Measurements from ENCODE around the gene DFFA.
"Not testable (repeated sequence)": the region's sequence is repeated elsewhere in the genome, so short reads cannot be mapped to it uniquely, and the experiment has no call there.

The DFFA gene

GRCh38 chr1:10429868-10430215, 42.5 kb downstream of the DFFA start:
- Histone ChIP-seq H3F3A (ENCODE audit: insufficient read depth) (no peaks in the 10 kb centered on the region), H2AFZ (ENCODE audit: low read depth, low read length, severe bottlenecking) (peak overlapping the region; percentile 96), H3K27me3 (ENCODE audit: low read length) (no peaks in the 10 kb centered on the region), H3K27ac (ENCODE audit: low read depth, low read length) (peak overlapping the region; percentile 83; the same call in 1 of the 2 replicates), H3K4me2 (ENCODE audit: low read depth, low read length, poor library complexity, severe bottlenecking) (peak overlapping the region; percentile 95), H3K36me3 (ENCODE audit: low read length) (no peaks in the 10 kb centered on the region), H3K4me3 (ENCODE audit: insufficient read depth, low read length, poor library complexity, severe bottlenecking) (peak overlapping the region; percentile 90), H4K20me1 (ENCODE audit: low read depth, low read length) (no peaks in the 10 kb centered on the region), H3K9me2 (replicated peaks; ENCODE audit: insufficient read depth, low read length) (no peaks in the 10 kb centered on the region), H3K9me3 (ENCODE audit: insufficient read depth, low read length) (no peaks in the 10 kb centered on the region), H3K79me2 (ENCODE audit: insufficient read depth, low read length) (no peaks in the 10 kb centered on the region), H3K9ac (ENCODE audit: low read length) (peak overlapping the region; percentile 88)
- TF ChIP-seq EZH2phosphoT487 (conservative IDR thresholded peaks at IDR 0.05; ENCODE audit: low read length) = no peak
- no peak for TF ChIP-seq CTCF (IDR thresholded peaks at IDR 0.05; ENCODE audit: insufficient read depth, low read length, poor library complexity, severe bottlenecking)

GRCh38 chr1:10428984-10429383, 43.3 kb downstream of the DFFA start:
- Histone ChIP-seq H3K79me2 (ENCODE audit: insufficient read depth, low read length) (no peaks in the 10 kb centered on the region), H3K36me3 (ENCODE audit: low read length) (no peaks in the 10 kb centered on the region), H3K9me3 (ENCODE audit: insufficient read depth, low read length) (no peaks in the 10 kb centered on the region), H3K27ac (ENCODE audit: low read depth, low read length) (no peak overlapping the region), H3K9me2 (replicated peaks; ENCODE audit: insufficient read depth, low read length) (no peaks in the 10 kb centered on the region), H3K4me2 (ENCODE audit: low read depth, low read length, poor library complexity, severe bottlenecking) (no peak overlapping the region), H3K9ac (ENCODE audit: low read length) (no peak overlapping the region), H3K4me3 (ENCODE audit: insufficient read depth, low read length, poor library complexity, severe bottlenecking) (no peak overlapping the region), H3K27me3 (ENCODE audit: low read length) (no peaks in the 10 kb centered on the region), H3F3A (ENCODE audit: insufficient read depth) (0 out of 2 replicates have a peak, but pooled peaks cover 3% of the 10 kb centered on the region), H4K20me1 (ENCODE audit: low read depth, low read length) (no peaks in the 10 kb centered on the region), H2AFZ (ENCODE audit: low read depth, low read length, severe bottlenecking) (no peak overlapping the region)
- TF ChIP-seq EZH2phosphoT487 (conservative IDR thresholded peaks at IDR 0.05; ENCODE audit: low read length) = no peak
- TF ChIP-seq CTCF (IDR thresholded peaks at IDR 0.05; ENCODE audit: insufficient read depth, low read length, poor library complexity, severe bottlenecking) = no peak

GRCh38 chr1:10426535-10426848, 45.8 kb downstream of the DFFA start:
- not testable (repeated sequence) for H3K36me3 ChIP-seq (ENCODE audit: low read length); H3F3A ChIP-seq (ENCODE audit: insufficient read depth); H3K4me2 ChIP-seq (ENCODE audit: low read depth, low read length, poor library complexity, severe bottlenecking); H3K9me2 ChIP-seq (replicated peaks; ENCODE audit: insufficient read depth, low read length); H4K20me1 ChIP-seq (ENCODE audit: low read depth, low read length); H3K27me3 ChIP-seq (ENCODE audit: low read length); H3K4me3 ChIP-seq (ENCODE audit: insufficient read depth, low read length, poor library complexity, severe bottlenecking); H3K27ac ChIP-seq (ENCODE audit: low read depth, low read length); H3K9me3 ChIP-seq (ENCODE audit: insufficient read depth, low read length); H2AFZ ChIP-seq (ENCODE audit: low read depth, low read length, severe bottlenecking); H3K9ac ChIP-seq (ENCODE audit: low read length); H3K79me2 ChIP-seq (ENCODE audit: insufficient read depth, low read length)

GRCh38 chr1:10425826-10426534, 46.3 kb downstream of the DFFA start:
- not testable (repeated sequence) for H2AFZ ChIP-seq (ENCODE audit: low read depth, low read length, severe bottlenecking); H3K27ac ChIP-seq (ENCODE audit: low read depth, low read length); H3K9me2 ChIP-seq (replicated peaks; ENCODE audit: insufficient read depth, low read length); H3F3A ChIP-seq (ENCODE audit: insufficient read depth); H3K27me3 ChIP-seq (ENCODE audit: low read length); H3K9ac ChIP-seq (ENCODE audit: low read length); H3K79me2 ChIP-seq (ENCODE audit: insufficient read depth, low read length); H3K4me3 ChIP-seq (ENCODE audit: insufficient read depth, low read length, poor library complexity, severe bottlenecking); H4K20me1 ChIP-seq (ENCODE audit: low read depth, low read length); H3K9me3 ChIP-seq (ENCODE audit: insufficient read depth, low read length); H3K36me3 ChIP-seq (ENCODE audit: low read length); H3K4me2 ChIP-seq (ENCODE audit: low read depth, low read length, poor library complexity, severe bottlenecking)

Measured in SU-DHL-6 (cell line).